ENCODE data around the gene PDLIM1.

DNA sequence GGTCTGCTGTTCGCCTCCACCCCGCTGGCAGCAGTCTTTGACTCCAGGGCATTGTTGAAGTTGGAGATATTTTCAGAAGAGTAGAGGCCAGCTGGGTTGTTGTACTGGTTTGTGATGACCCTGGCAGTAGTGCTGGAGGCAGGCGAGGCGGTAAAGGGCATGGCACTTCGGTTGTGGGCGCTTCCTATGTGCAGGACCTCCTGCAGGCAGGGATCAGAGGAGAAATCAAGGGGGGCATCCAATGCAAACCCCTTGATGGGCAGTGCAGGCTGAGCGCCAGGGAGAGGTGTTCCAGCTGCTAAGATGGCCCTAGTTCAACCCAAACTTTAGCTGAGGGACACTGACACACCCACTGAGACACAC is 27.0 kb downstream of the PDLIM1 start:
- TF ChIP-seq, protein P1, sequence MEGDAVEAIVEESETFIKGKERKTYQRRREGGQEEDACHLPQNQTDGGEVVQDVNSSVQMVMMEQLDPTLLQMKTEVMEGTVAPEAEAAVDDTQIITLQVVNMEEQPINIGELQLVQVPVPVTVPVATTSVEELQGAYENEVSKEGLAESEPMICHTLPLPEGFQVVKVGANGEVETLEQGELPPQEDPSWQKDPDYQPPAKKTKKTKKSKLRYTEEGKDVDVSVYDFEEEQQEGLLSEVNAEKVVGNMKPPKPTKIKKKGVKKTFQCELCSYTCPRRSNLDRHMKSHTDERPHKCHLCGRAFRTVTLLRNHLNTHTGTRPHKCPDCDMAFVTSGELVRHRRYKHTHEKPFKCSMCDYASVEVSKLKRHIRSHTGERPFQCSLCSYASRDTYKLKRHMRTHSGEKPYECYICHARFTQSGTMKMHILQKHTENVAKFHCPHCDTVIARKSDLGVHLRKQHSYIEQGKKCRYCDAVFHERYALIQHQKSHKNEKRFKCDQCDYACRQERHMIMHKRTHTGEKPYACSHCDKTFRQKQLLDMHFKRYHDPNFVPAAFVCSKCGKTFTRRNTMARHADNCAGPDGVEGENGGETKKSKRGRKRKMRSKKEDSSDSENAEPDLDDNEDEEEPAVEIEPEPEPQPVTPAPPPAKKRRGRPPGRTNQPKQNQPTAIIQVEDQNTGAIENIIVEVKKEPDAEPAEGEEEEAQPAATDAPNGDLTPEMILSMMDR (IDR thresholded peaks at IDR 0.05), result no peak
- TF ChIP-seq POLR2A (IDR thresholded peaks at IDR 0.05), result no peak

All from tibial nerve (tissue), 3 donors.